Raji (cell line): Measurements from ENCODE around the gene IPPK.

ENCODE experiments used
- POLR2A ChIP-seq: IDR thresholded peaks from 2 replicates; pipeline ENCODE4 v1.6.1; 2011; ENCODE audit warnings: low read depth, low read length, control low read depth; ENCODE audit not compliant: insufficient read depth

IPPK gene

GRCh38 chr9:92608909-92609445 is 61.0 kb downstream of the IPPK start:
- no peak for TF ChIP-seq POLR2A

- no peak for TF ChIP-seq POLR2A
Measured at GRCh38 chr9:92608241-92608908, 61.6 kb downstream of the IPPK start.

- TF ChIP-seq POLR2A, result no peak
Measured at GRCh38 chr9:92607773-92608172, 62.2 kb downstream of the IPPK start.

GRCh38 chr9:92607088-92607487 is 62.8 kb downstream of the IPPK start:
- TF ChIP-seq POLR2A, result no peak

- TF ChIP-seq POLR2A, result no peak
Measured at GRCh38 chr9:92605224-92605623, 64.7 kb downstream of the IPPK start.

- TF ChIP-seq POLR2A, result no peak
Measured at GRCh38 chr9:92603990-92604389, 65.9 kb downstream of the IPPK start.

GRCh38 chr9:92603100-92603499 is 66.8 kb downstream of the IPPK start:
- TF ChIP-seq POLR2A, result no peak

GRCh38 chr9:92602413-92602812 is 67.5 kb downstream of the IPPK start:
- no peak for TF ChIP-seq POLR2A

GRCh38 chr9:92601451-92601850 is 68.5 kb downstream of the IPPK start:
- TF ChIP-seq POLR2A, result no peak

GRCh38 chr9:92600462-92601261 is 69.3 kb downstream of the IPPK start:
- no peak for TF ChIP-seq POLR2A

GRCh38 chr9:92599938-92600461 is 69.9 kb downstream of the IPPK start:
- TF ChIP-seq POLR2A, result no peak

- no peak for TF ChIP-seq POLR2A
Measured at GRCh38 chr9:92598382-92598781, 71.5 kb downstream of the IPPK start.

GRCh38 chr9:92595930-92596329 is 74.0 kb downstream of the IPPK start:
- TF ChIP-seq POLR2A, result no peak

GRCh38 chr9:92592946-92593861 is 76.7 kb downstream of the IPPK start:
- no peak for TF ChIP-seq POLR2A

GRCh38 chr9:92592537-92592936 is 77.4 kb downstream of the IPPK start:
- TF ChIP-seq POLR2A, result no peak
